D721Med (cell line): ENCODE results near the gene LTO1.

Source experiments
- DNase-seq: peaks from one replicate; pipeline ENCODE4 v3.0.0; 2011; ENCODE audit warnings: low spot score; ENCODE audit not compliant: insufficient read length
- FAIRE-seq: peaks from 2 replicates; lab custom pipeline; 2011; peaks lifted over from hg19 to GRCh38; lab: Jason Lieb, UNC
- CTCF ChIP-seq: IDR thresholded peaks from 2 replicates; pipeline ENCODE4 v1.5.1; 2012; ENCODE audit warnings: mild to moderate bottlenecking, control low read depth; ENCODE audit not compliant: insufficient read depth; ENCODE audit errors: missing control alignments

The LTO1 gene

GRCh38 chr11:69647761-69648497, 27.2 kb downstream of the LTO1 start:
- DNase-seq (no peak), FAIRE-seq (no peak)
- TF ChIP-seq CTCF: no peak

- no peak for TF ChIP-seq CTCF
- FAIRE-seq: no peak
- no peak for DNase-seq
Measured at GRCh38 chr11:69647390-69647748, 27.8 kb downstream of the LTO1 start.

GRCh38 chr11:69646493-69647389, 28.4 kb downstream of the LTO1 start:
- no peak for TF ChIP-seq CTCF
- DNase-seq (no peak), FAIRE-seq (no peak)

- FAIRE-seq: no peak
- TF ChIP-seq CTCF: no peak
- DNase-seq: no peak
Measured at GRCh38 chr11:69645801-69646492, 29.2 kb downstream of the LTO1 start.

- peak; percentile 1 for TF ChIP-seq CTCF
- no peak for FAIRE-seq
- no peak for DNase-seq
Measured at GRCh38 chr11:69644962-69645675, 30.0 kb downstream of the LTO1 start.

GRCh38 chr11:69644071-69644961, 30.8 kb downstream of the LTO1 start:
- DNase-seq (no peak), FAIRE-seq (no peak)
- no peak for TF ChIP-seq CTCF
